ENCODE results near the gene LCN1.
"Not testable (repeated sequence)": the region's sequence is repeated elsewhere in the genome, so short reads cannot be mapped to it uniquely, and the experiment has no call there.

Gene LCN1

DNA sequence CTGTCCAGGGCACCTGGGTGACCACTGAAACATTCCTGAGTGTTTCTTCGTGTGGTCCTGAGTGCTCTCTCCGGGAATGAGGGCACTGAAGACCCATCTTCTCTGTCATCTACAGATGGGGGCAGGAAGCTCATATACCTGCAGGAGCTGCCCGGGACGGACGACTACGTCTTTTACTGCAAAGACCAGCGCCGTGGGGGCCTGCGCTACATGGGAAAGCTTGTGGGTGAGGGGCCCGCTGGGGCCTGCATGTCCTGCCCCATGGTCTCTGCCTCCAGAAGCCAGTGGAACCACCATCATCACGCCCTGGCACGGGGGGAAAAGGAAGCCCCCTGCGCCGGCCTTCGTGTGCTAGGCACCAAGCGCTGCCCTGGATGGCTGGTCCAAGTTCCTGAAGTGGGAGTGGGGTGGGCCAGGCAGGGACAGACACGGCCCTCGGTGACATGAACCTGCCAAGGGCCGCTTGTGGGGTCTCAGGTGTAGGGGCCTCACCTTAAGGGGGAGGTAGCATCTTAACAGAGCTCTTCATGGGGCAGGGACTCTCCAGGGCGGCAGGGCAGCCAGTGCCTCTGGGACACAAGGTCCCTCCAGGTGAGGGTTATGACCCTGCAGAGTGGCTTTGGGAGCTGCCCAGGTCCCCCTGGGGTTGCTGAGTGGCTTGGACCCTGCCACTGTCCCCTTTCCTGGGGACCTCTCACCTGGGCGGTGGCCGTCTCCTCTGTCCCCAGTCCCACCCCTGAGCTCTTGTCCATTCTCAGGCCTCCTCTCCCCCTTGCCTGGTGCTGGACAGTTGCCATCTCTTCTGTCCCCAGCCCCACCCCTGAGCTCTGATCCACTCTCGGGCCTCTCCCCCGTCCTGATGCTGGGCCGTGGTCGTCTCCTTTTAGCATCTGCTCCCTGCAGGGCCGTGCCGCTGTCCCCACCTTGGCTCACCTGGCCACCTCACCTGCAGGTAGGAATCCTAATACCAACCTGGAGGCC lies 26.8 kb downstream of the LCN1 start:
- no peak for DNase-seq (ENCODE audit: low read depth)

- DNase-seq (ENCODE audit: low read depth) = not testable (repeated sequence)
These were observed 28.5 kb downstream of the LCN1 start for GRCh38 chr9:135549478-135550343.

- no peak for DNase-seq (ENCODE audit: low read depth)
These were observed 29.2 kb downstream of the LCN1 start for GRCh38 chr9:135550344-135550918.

DNA sequence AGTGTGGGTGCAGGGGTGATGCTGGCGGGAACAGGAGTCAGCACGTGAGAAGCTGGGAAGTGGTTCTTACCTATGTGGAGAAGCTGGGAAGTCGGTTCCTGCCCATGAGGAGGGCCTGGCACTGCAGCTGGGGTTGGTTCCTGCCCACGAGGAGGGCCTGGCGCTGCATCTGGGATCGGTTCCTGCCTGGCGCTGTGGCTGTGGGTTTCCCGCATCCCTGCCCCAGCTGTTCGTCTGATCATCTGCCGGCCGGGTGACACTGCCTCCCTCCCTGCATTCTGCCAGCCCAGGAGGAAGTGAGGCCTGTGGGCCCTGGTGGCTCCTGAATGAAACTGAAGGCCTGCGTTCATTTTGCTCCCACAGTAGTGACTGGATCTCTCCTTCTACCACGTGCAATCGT lies 29.8 kb downstream of the LCN1 start:
- DNase-seq (ENCODE audit: low read depth) = no peak

GRCh38 chr9:135551456-135551855 lies 30.2 kb downstream of the LCN1 start:
- DNase-seq (ENCODE audit: low read depth) = no peak

DNA sequence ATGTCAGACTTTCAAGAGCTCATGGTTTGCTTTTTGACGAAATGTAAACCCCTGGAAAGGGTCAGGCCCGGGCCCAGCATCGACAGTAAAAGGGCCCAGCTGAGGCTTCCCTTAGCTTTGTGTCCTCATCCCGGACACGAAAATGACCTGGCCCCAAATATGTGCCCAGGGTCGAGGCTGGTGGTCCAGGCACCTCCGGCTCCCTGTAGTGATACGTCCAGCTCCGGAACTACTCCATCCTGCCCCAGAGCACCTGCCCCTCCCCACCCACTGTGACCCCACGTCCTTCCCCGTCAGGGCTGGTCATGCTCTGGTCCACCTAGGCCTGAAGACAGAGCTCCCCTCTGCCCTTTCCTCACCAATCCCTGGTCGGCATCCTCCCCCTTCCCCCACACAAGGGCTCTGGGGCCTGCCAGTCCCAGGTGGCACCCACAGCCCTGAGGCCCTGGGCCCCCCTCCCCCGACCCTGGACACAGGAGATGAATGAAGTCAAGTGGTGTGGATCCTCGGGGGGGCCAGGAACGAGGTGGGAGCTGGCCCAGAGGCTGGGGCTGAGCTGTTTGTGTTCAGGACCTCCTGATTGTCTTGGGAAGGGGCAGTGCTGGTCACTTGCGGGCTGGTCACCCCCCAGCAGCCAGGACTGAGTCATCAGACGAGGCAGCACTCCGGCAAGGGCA lies 30.9 kb downstream of the LCN1 start:
- no peak for DNase-seq (ENCODE audit: low read depth)

DNA sequence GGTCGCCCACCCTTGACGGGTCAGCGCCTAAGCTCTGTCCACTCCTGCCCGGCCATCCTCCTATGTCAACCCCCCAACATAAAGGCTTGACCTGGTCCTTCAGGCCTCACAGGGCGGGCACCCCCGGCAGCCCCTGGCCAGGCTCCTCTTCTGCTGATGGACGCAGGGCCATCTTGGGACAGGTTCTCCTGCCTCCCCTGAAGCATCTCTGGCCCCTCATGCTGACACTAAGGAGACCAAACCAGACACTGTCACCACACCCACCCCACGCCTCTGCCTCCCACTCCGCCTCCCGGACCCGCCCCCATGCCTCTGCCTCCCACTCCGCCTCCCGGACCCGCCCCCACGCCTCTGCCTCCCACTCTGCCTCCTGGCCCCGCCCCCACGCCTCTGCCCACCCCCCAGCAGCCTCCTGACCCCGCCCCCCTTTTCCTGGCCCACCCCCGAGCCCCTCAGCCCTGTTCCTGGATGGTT lies 31.5 kb downstream of the LCN1 start:
- no peak for DNase-seq (ENCODE audit: low read depth)

DNA sequence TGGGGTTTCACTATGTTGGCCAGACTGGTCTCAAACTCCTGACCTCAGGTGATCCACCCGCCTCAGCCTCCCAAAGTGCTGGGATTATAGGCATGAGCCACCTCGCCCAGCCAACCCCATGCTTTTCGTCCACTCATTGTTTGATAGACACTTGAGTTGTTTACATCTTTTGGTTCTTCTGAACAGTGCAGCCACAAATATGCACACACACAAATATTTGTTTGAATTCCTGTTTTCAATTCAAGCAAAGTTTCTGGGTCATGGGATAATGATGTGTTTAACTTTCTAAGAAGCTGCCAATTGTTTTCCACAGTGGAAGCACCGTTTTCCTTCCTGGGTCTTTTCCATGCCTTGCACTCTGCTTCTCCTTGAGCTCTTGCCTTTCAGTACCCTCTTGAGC lies 33.5 kb downstream of the LCN1 start:
- no peak for DNase-seq (ENCODE audit: low read depth)

DNA sequence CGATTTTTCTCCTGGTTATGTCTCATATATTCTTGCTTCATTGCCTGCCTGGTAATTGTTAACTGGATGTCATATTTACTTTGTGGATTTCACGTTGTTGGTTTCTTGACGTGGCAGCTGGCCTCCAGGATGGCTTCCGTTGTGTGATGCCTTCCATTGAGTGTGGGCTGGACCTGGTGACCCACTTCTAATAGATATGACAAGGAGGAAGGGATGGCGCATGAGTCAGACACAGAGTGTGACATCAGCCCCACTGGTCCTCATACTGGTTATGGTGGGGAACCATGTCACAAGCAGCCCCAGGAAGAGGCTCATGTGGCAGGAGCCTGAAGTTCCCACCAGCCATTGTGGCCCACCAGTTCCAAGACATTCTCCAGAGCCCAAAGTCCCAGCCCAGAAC lies 34.0 kb downstream of the LCN1 start:
- DNase-seq (ENCODE audit: low read depth) = no peak

DNA sequence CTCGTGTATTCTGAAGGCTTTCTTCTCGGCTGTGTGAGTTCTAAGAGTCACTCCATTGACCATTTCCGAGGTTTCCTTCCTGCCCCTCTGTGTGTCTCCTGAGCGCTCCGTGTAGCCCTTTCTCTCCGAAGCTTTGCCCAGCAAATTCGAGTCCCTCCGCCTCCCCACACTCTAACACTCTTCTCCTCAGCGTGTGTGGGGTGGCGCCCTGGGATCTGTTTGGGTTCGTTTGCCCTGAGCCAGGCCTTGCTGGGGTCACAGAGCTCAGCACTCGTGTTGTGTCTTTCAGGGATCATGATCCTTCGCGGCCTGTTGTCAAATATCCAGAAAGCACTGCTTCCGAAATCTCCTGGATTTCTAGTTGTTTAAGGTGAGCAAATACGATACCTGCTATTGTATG lies 34.7 kb downstream of the LCN1 start:
- no peak for DNase-seq (ENCODE audit: low read depth)

GRCh38 chr9:135559606-135560005 lies 38.4 kb downstream of the LCN1 start:
- no peak for DNase-seq (ENCODE audit: low read depth)

- DNase-seq (ENCODE audit: low read depth) = no peak
These were observed 40.4 kb downstream of the LCN1 start, which contains the start of gene PAEP for GRCh38 chr9:135561391-135562234. Gene PAEP (plus strand): TSS chr9:135561756.

DNA sequence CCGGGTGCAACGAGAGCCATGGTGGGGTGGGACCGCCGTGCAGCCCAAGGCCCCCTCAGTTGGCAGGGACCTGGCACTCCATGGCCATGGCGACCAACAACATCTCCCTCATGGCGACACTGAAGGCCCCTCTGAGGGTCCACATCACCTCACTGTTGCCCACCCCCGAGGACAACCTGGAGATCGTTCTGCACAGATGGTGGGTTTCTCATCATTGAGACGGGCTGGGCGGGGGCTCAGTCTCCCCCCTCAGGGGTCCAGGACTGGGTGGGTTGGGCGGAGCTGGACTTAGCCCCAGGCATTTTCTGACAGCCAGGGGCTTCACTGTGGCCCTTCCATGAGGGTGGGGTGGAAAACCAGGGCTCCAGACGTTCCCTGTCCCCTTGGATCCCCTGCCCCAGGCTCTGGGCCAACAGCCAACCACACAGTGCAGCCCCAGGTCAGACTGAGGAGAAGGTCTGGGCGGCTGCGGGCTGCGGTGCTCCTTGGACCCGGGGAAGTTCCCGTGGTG lies 41.0 kb downstream of the LCN1 start:
- DNase-seq (ENCODE audit: low read depth) = no peak

DNA sequence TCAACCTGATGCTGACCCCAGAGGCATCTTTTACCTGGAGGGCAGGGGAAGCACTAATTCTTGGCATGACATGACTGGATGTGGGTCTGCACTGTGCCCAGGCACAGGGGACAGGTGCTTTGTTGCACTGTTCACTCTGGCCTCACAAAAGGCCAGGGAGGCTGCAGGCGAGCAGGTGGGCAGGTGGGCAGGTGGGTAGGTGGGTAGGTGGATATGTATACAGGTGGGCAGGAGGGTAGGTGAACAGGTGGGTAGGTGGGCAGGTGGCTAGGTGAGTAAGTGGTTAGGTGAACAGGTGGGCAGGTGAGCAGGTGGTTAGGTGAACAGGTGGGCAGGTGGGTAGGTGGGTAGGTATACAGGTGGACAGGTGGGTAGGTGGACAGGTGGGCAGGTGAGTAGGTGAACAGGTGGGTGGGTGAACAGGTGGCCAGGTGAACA lies 41.8 kb downstream of the LCN1 start:
- DNase-seq (ENCODE audit: low read depth) = no peak

- no peak for DNase-seq (ENCODE audit: low read depth)
These were observed 42.6 kb downstream of the LCN1 start for GRCh38 chr9:135563858-135564257.

- no peak for DNase-seq (ENCODE audit: low read depth)
These were observed 43.9 kb downstream of the LCN1 start for GRCh38 chr9:135565141-135565628.

GRCh38 chr9:135565636-135566035 lies 44.4 kb downstream of the LCN1 start:
- DNase-seq (ENCODE audit: low read depth) = no peak

DNA sequence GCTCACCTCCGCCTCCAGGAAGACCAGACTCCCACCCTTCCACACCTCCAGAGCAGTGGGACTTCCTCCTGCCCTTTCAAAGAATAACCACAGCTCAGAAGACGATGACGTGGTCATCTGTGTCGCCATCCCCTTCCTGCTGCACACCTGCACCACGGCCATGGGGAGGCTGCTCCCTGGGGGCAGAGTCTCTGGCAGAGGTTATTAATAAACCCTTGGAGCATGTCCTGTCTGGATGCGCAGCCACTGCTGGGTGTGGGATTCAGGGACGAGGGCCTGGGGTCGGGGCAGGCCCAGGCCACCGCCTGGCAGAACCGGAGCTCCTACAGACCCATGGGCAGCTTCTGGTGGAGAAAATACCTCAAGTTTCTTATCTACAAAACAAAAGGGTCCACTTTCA lies 45.3 kb downstream of the LCN1 start:
- no peak for DNase-seq (ENCODE audit: low read depth)

DNA sequence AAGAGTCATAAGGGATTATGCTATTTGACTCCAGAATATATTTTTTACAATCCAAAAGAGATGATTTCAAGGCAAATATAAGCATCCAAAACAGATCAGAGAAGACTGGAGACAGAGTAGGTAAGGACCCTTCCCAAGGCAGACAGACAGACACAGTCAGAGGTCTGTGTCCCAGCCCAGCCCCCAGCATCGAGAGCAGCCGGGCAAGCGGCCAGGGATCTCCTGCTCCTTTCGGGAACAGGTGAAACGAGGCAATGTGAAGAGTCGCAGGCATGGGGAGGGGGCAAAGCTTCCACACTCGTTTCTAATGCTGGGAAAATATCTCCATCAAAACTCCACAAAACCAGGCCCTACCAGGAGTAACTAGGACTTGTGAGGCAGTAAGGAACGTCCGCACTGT lies 46.1 kb downstream of the LCN1 start:
- DNase-seq (ENCODE audit: low read depth) = no peak

DNA sequence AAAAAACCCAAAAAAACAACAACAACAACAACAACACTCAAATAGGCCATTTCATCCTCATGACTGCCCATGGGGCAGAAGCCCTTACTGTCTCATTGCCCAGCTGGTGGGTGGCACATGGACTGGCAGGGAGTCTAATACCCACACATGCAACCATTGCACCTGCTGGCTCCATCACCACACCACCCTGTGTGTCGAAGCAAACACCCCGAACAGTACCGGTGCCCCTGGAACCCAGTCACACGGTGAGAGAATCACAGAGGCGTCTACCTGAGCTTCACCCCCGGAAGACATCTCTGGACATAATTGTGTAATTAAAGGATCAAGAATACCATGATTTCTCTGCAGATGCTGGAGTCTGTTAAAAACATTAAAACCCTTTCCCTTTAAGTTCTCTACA lies 46.8 kb downstream of the LCN1 start:
- DNase-seq (ENCODE audit: low read depth) = no peak
